Left renal pelvis (tissue), 4 donors: ENCODE measurements around the gene FAM53A. TPM values are rescaled to one million over a fixed set of nuclear protein-coding genes. Genes with fewer than 3 reads are reported as not detected.

ENCODE experiments used
- DNase-seq, 4 donors: peaks; one replicate each; pipeline ENCODE4 v3.0.0-alpha.2; 2013; ENCODE audit warnings: low read depth in 4 of 4, low spot score in 3 of 4
- polyA plus RNA-seq, 4 donors: library from polyadenylated mRNA; unstranded; fragments of 120-200 nt; gene quantifications; one replicate each; pipeline ENCODE4 v1.2.1, GENCODE V29; 2013; ENCODE audit not compliant: insufficient read length in 4 of 4

The FAM53A gene
- polyA plus RNA-seq, 4 donors, result 0.85 to 2.6 (median 1.5) TPM

GRCh38 chr4:1626151-1626550 is 58.0 kb downstream of the FAM53A start:
- no peak for DNase-seq

- DNase-seq, result no peak
Measured at GRCh38 chr4:1625600-1626138, 58.4 kb downstream of the FAM53A start.

- no peak for DNase-seq
Measured at GRCh38 chr4:1624519-1624910, 59.6 kb downstream of the FAM53A start.

- DNase-seq, result no peak
Measured at GRCh38 chr4:1623821-1624518, 60.1 kb downstream of the FAM53A start.

- no peak for DNase-seq
Measured at GRCh38 chr4:1623400-1623799, 60.7 kb downstream of the FAM53A start.

GRCh38 chr4:1622956-1623355 is 61.2 kb downstream of the FAM53A start:
- DNase-seq, result no peak

GRCh38 chr4:1622238-1622637 is 61.9 kb downstream of the FAM53A start:
- DNase-seq, result no peak

- no peak for DNase-seq
Measured at GRCh38 chr4:1621526-1621925, 62.6 kb downstream of the FAM53A start.

GRCh38 chr4:1619151-1619672 is 64.9 kb downstream of the FAM53A start:
- DNase-seq, result no peak

- DNase-seq, result no peak
Measured at GRCh38 chr4:1618438-1618837, 65.7 kb downstream of the FAM53A start.

- DNase-seq, result no peak
Measured at GRCh38 chr4:1616557-1616930, 67.6 kb downstream of the FAM53A start.

- DNase-seq, result no peak
Measured at GRCh38 chr4:1615786-1616556, 68.1 kb downstream of the FAM53A start.

GRCh38 chr4:1614854-1615595 is 69.1 kb downstream of the FAM53A start:
- no peak for DNase-seq

GRCh38 chr4:1614502-1614853 is 69.6 kb downstream of the FAM53A start:
- DNase-seq, result no peak

- DNase-seq, result no peak
Measured at GRCh38 chr4:1614049-1614448, 70.1 kb downstream of the FAM53A start.

- DNase-seq, result no peak
Measured at GRCh38 chr4:1613099-1613495, 71.0 kb downstream of the FAM53A start.

GRCh38 chr4:1612278-1613098 is 71.6 kb downstream of the FAM53A start:
- no peak for DNase-seq

- no peak for DNase-seq
Measured at GRCh38 chr4:1611501-1611870, 72.6 kb downstream of the FAM53A start.

GRCh38 chr4:1610791-1611500 is 73.2 kb downstream of the FAM53A start:
- DNase-seq, result no peak
